MM.1S (cell line): ENCODE data around the gene IL11.
A peak's percentile ranks its signal among the peaks of the same experiment; 100 is the strongest.

ENCODE experiments used
- DNase-seq: peaks from one replicate; pipeline ENCODE4 v3.0.0-alpha.2; 2015
- H2AFZ ChIP-seq: fragments of 300-600 bp; sonication (generic); 2 replicates; pipeline ENCODE4 v1.6.0; 2016; ENCODE audit warnings: antibody characterized with exemption, low read length
- H3F3A ChIP-seq: fragments of 300-600 bp; sonication (generic); 2 replicates; pipeline ENCODE4 v1.6.1; 2016; ENCODE audit warnings: mild to moderate bottlenecking, antibody characterized with exemption, low read length, moderate library complexity, mixed read lengths; ENCODE audit not compliant: insufficient read depth
- H3K27ac ChIP-seq: fragments of 300-600 bp; sonication (generic); 2 replicates; pipeline ENCODE4 v1.5.1; 2016; ENCODE audit warnings: mild to moderate bottlenecking, low read length
- H3K27me3 ChIP-seq: fragments of 300-600 bp; sonication (generic); replicated peaks from 2 replicates; pipeline ENCODE4 v1.6.0; 2016; ENCODE audit warnings: low read length; ENCODE audit not compliant: insufficient read depth
- H3K36me3 ChIP-seq: fragments of 300-600 bp; sonication (generic); replicated peaks from 2 replicates; pipeline ENCODE4 v1.6.1; 2016; ENCODE audit warnings: mild to moderate bottlenecking, low read length, mixed read lengths; ENCODE audit not compliant: insufficient read depth
- H3K4me1 ChIP-seq: fragments of 300-600 bp; sonication (generic); 2 replicates; pipeline ENCODE4 v1.6.1; 2016; ENCODE audit warnings: low read length, mixed read lengths
- H3K4me2 ChIP-seq: fragments of 300-600 bp; sonication (generic); 2 replicates; pipeline ENCODE4 v1.6.0; 2016; ENCODE audit warnings: low read depth, low read length
- H3K4me3 ChIP-seq: fragments of 300-600 bp; sonication (generic); 2 replicates; pipeline ENCODE4 v1.5.1; 2016; ENCODE audit warnings: low read length, mixed read lengths
- H3K79me2 ChIP-seq: fragments of 300-600 bp; sonication (generic); 2 replicates; pipeline ENCODE4 v1.6.1; 2016; ENCODE audit warnings: mixed run types, low read length, mixed read lengths
- H3K9ac ChIP-seq: fragments of 300-600 bp; sonication (generic); 2 replicates; pipeline ENCODE4 v1.6.1; 2016; ENCODE audit warnings: low read length, mixed read lengths
- H3K9me2 ChIP-seq: fragments of 300-600 bp; sonication (generic); replicated peaks from 2 replicates; pipeline ENCODE4 v1.6.1; 2016; ENCODE audit warnings: mild to moderate bottlenecking, low read length, mixed read lengths; ENCODE audit not compliant: insufficient read depth
- H3K9me3 ChIP-seq: fragments of 300-600 bp; sonication (generic); replicated peaks from 2 replicates; pipeline ENCODE4 v1.6.1; 2016; ENCODE audit warnings: mild to moderate bottlenecking, low read length, mixed read lengths; ENCODE audit not compliant: insufficient read depth
- H4K20me1 ChIP-seq: fragments of 300-600 bp; sonication (generic); 2 replicates; pipeline ENCODE4 v1.6.1; 2016; ENCODE audit warnings: mild to moderate bottlenecking, low read length, moderate library complexity, mixed read lengths; ENCODE audit not compliant: insufficient read depth
- CTCF ChIP-seq: fragments of 300-600 bp; sonication (generic); IDR thresholded peaks from 2 replicates; pipeline ENCODE4 v1.5.1; 2016; ENCODE audit warnings: antibody characterized with exemption, low read length, mixed read lengths
- EZH2 ChIP-seq: fragments of 300-600 bp; sonication (generic); optimal IDR thresholded peaks from 2 replicates; pipeline ENCODE3; 2017; ENCODE audit warnings: low read depth, mild to moderate bottlenecking, antibody characterized with exemption, low read length, mixed read lengths
- EZH2phosphoT487 ChIP-seq: fragments of 300-600 bp; sonication (generic); IDR thresholded peaks from 2 replicates; pipeline ENCODE4 v1.6.1; 2018; ENCODE audit warnings: antibody characterized with exemption, low read length

Gene IL11

DNA sequence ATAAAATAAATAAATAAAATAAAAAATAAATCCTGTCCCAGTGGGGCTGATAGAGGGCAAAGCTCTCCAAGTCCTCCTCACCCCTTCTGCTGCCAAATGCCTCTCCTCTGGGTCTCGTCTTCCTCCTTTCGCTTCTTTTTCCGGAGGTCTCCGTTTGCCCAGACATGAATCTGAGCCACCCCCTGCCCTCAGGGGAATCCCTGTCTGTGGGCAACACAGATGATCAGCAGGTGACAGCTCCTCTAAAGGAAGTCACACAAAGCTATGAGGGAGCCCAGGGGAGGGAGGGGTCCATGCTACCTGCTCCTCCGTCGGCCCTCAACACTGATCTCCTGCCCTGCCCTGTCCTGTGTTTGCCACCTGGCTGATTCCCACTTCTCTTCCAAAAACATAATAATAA, 45.6 kb downstream of the IL11 start:
- Histone ChIP-seq H3K9me3 (no peaks in the 10 kb centered on the region), H3K4me1 (no peaks in the 10 kb centered on the region), H3K4me2 (no peak overlapping the region), H3K79me2 (no peaks in the 10 kb centered on the region), H3K4me3 (no peak overlapping the region), H3K27me3 (no peaks in the 10 kb centered on the region), H3K9ac (no peak overlapping the region), H3K9me2 (no peaks in the 10 kb centered on the region), H3K36me3 (no peaks in the 10 kb centered on the region), H2AFZ (peak overlapping the region; percentile 47), H3F3A (no peaks in the 10 kb centered on the region), H3K27ac (no peak overlapping the region), H4K20me1 (no peaks in the 10 kb centered on the region)
- no peak for TF ChIP-seq EZH2phosphoT487
- TF ChIP-seq CTCF = no peak
- no peak for TF ChIP-seq EZH2
- DNase-seq = no peak

GRCh38 chr19:55322204-55322885, 47.9 kb downstream of the IL11 start:
- no peaks in the 10 kb centered on the region for H3K4me1 ChIP-seq
- no peaks in the 10 kb centered on the region for H3K9me3 ChIP-seq
- no peak overlapping the region for H3K9ac ChIP-seq
- TF ChIP-seq EZH2 (no peak), EZH2phosphoT487 (no peak), CTCF (no peak)
- H3K4me2 ChIP-seq = no peak overlapping the region
- H3K27ac ChIP-seq = no peak overlapping the region
- H3K9me2 ChIP-seq = no peaks in the 10 kb centered on the region
- H3K27me3 ChIP-seq = no peaks in the 10 kb centered on the region
- H4K20me1 ChIP-seq = no peaks in the 10 kb centered on the region
- no peaks in the 10 kb centered on the region for H3F3A ChIP-seq
- no peak for DNase-seq
- H2AFZ ChIP-seq = no peak overlapping the region
- H3K79me2 ChIP-seq = no peaks in the 10 kb centered on the region
- no peaks in the 10 kb centered on the region for H3K36me3 ChIP-seq
- H3K4me3 ChIP-seq = no peak overlapping the region

DNA sequence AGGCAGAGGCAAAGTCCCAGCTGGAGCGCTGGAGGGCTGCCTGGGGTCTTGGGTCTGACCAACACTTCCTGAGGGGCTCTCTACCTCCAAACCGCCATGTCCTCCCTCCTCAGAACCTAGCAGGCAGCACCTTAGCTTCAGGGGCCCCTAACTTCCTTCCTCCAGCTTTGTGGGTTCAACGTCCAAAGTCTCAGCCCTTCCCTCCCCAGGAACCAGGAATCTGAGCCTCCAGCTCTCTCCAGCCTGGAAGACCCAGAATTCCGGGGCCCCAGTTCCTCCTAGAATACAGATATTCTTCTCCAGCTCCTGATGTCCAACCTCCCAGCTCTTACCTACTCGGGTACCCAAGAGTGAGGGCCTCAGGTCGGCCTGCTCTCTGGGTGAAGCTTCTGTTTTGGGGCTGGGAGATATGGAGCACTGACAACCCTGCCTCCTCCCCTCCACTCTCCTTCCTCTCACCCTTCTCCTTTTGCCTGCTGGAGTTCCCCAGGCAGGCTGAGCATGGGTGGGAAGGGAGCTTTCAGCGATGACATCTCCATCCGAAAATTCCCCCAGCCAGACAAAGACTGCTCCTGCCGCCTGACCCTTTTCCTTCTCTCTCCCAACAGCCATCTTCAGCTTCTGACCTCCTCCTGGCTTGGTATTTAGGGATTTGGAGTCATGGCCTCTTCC, 48.7 kb downstream of the IL11 start:
- H3K9ac ChIP-seq = no peak overlapping the region
- no peaks in the 10 kb centered on the region for H3K4me1 ChIP-seq
- H3K4me2 ChIP-seq = no peak overlapping the region
- H4K20me1 ChIP-seq = no peaks in the 10 kb centered on the region
- H3K27ac ChIP-seq = no peak overlapping the region
- no peaks in the 10 kb centered on the region for H3K9me2 ChIP-seq
- no peaks in the 10 kb centered on the region for H3K9me3 ChIP-seq
- TF ChIP-seq CTCF = no peak
- H3F3A ChIP-seq = no peaks in the 10 kb centered on the region
- H3K79me2 ChIP-seq = no peaks in the 10 kb centered on the region
- no peaks in the 10 kb centered on the region for H3K27me3 ChIP-seq
- no peak for DNase-seq
- H3K4me3 ChIP-seq = no peak overlapping the region
- H3K36me3 ChIP-seq = no peaks in the 10 kb centered on the region
- no peak overlapping the region for H2AFZ ChIP-seq
